H9 (cell line): Measurements from ENCODE around the gene UTP25. TPM values are rescaled to one million over a fixed set of nuclear protein-coding genes. Genes with fewer than 3 reads are reported as not detected.

ENCODE experiments used
- DNase-seq: peaks from one replicate; pipeline ENCODE4 v3.0.0-alpha.2; 2017
- H2AFZ ChIP-seq: one replicate; pipeline ENCODE4 v1.6.1; 2013; ENCODE audit warnings: mild to moderate bottlenecking, low read length, control low read depth, moderate library complexity
- H2AK5ac ChIP-seq: 2 replicates; pipeline ENCODE4 v1.6.1; 2013; ENCODE audit warnings: low read length, control low read depth, mixed read lengths; ENCODE audit not compliant: insufficient read length
- H2BK120ac ChIP-seq: one replicate; pipeline ENCODE4 v1.6.1; 2013; ENCODE audit warnings: low read depth, mild to moderate bottlenecking, low read length, control low read depth, inconsistent platforms; ENCODE audit not compliant: poor library complexity, severe bottlenecking
- H2BK12ac ChIP-seq: 2 replicates; pipeline ENCODE4 v1.6.1; 2013; ENCODE audit warnings: low read length, control low read depth, mixed read lengths, low read depth; ENCODE audit not compliant: insufficient read length
- H2BK15ac ChIP-seq: 2 replicates; pipeline ENCODE4 v1.6.1; 2013; ENCODE audit warnings: low read depth, low read length, control low read depth
- H2BK20ac ChIP-seq: one replicate; pipeline ENCODE4 v1.6.1; 2013; ENCODE audit warnings: low read depth, mild to moderate bottlenecking, low read length, control low read depth, inconsistent platforms; ENCODE audit not compliant: poor library complexity, severe bottlenecking
- H2BK5ac ChIP-seq: 2 replicates; pipeline ENCODE4 v1.6.1; 2013; ENCODE audit warnings: low read length, control low read depth, mixed read lengths; ENCODE audit not compliant: insufficient read length
- H3K14ac ChIP-seq: 2 replicates; pipeline ENCODE4 v1.6.1; 2013; ENCODE audit warnings: low read length, control low read depth; ENCODE audit not compliant: insufficient read depth
- H3K18ac ChIP-seq: 2 replicates; pipeline ENCODE4 v1.6.1; 2013; ENCODE audit warnings: low read depth, mild to moderate bottlenecking, mixed read lengths, low read length, control low read depth; ENCODE audit not compliant: insufficient read length
- H3K23ac ChIP-seq: 2 replicates; pipeline ENCODE4 v1.6.1; 2013; ENCODE audit warnings: low read length, control low read depth, mixed read lengths, low read depth; ENCODE audit not compliant: insufficient read length
- H3K23me2 ChIP-seq: 2 replicates; pipeline ENCODE4 v1.6.1; 2013; ENCODE audit warnings: low read depth, mild to moderate bottlenecking, mixed read lengths, low read length, control low read depth; ENCODE audit not compliant: insufficient read length, poor library complexity, severe bottlenecking
- H3K27ac ChIP-seq: 2 replicates; pipeline ENCODE4 v1.5.1; 2013; ENCODE audit warnings: low read length, control low read depth, mixed read lengths, low read depth; ENCODE audit not compliant: insufficient read length
- H3K27me3 ChIP-seq: 2 replicates; pipeline ENCODE4 v1.6.1; 2013; ENCODE audit warnings: low read length, control low read depth, inconsistent platforms; ENCODE audit not compliant: insufficient read depth
- H3K4ac ChIP-seq: 2 replicates; pipeline ENCODE4 v1.6.1; 2013; ENCODE audit warnings: low read depth, mild to moderate bottlenecking, control low read depth, inconsistent platforms, low read length, moderate library complexity
- H3K4me1 ChIP-seq: 2 replicates; pipeline ENCODE4 v1.6.1; 2013; ENCODE audit warnings: low read length, control low read depth, inconsistent platforms; ENCODE audit not compliant: insufficient read depth
- H3K4me2 ChIP-seq: 2 replicates; pipeline ENCODE4 v1.6.1; 2013; ENCODE audit warnings: low read length, control low read depth, mixed read lengths; ENCODE audit not compliant: insufficient read length, insufficient read depth
- H3K56ac ChIP-seq: 2 replicates; pipeline ENCODE4 v1.6.1; 2013; ENCODE audit warnings: low read depth, mild to moderate bottlenecking, mixed read lengths, low read length, control low read depth; ENCODE audit not compliant: insufficient read length
- H3K79me1 ChIP-seq: 2 replicates; pipeline ENCODE4 v1.6.1; 2013; ENCODE audit warnings: low read depth, mild to moderate bottlenecking, moderate library complexity, low read length, control low read depth, inconsistent platforms; ENCODE audit not compliant: insufficient read depth, poor library complexity, severe bottlenecking
- H3K79me2 ChIP-seq: 2 replicates; pipeline ENCODE4 v1.6.1; 2013; ENCODE audit warnings: low read length, control low read depth, inconsistent platforms; ENCODE audit not compliant: insufficient read depth
- H3K9ac ChIP-seq: 2 replicates; pipeline ENCODE4 v1.6.1; 2013; ENCODE audit warnings: low read length, control low read depth, mixed read lengths; ENCODE audit not compliant: insufficient read length; ENCODE audit errors: extremely low read depth
- H3K9me3 ChIP-seq: one replicate; pipeline ENCODE4 v1.6.1; 2013; ENCODE audit warnings: low read depth, low read length, inconsistent platforms; ENCODE audit not compliant: control insufficient read depth
- H3T11ph ChIP-seq: one replicate; pipeline ENCODE4 v1.6.1; 2013; ENCODE audit warnings: mild to moderate bottlenecking, low read length, control low read depth, inconsistent platforms
- H4K20me1 ChIP-seq: one replicate; pipeline ENCODE4 v1.6.1; 2013; ENCODE audit not compliant: control insufficient read depth, insufficient read length, insufficient read depth
- H4K5ac ChIP-seq: 2 replicates; pipeline ENCODE4 v1.6.1; 2013; ENCODE audit warnings: low read depth, mild to moderate bottlenecking, mixed read lengths, low read length, control low read depth; ENCODE audit not compliant: insufficient read length
- H4K8ac ChIP-seq: replicated peaks from 2 replicates; pipeline ENCODE4 v1.6.1; 2013; ENCODE audit warnings: low read length, control low read depth, mixed read lengths, low read depth; ENCODE audit not compliant: insufficient read length
- H4K91ac ChIP-seq: 2 replicates; pipeline ENCODE4 v1.6.1; 2013; ENCODE audit warnings: low read depth, mild to moderate bottlenecking, moderate library complexity, mixed read lengths, low read length, control low read depth; ENCODE audit not compliant: insufficient read length
- H3K27ac Mint-ChIP-seq, 3 experiments: 2 replicates in 2 of 3; 3 replicates in 1 of 3; pipeline ENCODE4 v1.8.0; 2020 to 2021; ENCODE audit warnings: mixed read lengths in 3 of 3, mild to moderate bottlenecking in 1 of 3, moderate library complexity in 1 of 3
- H3K27me3 Mint-ChIP-seq: 2 replicates; pipeline ENCODE4 v1.8.0; 2021; ENCODE audit warnings: low read depth, mild to moderate bottlenecking, moderate library complexity, mixed read lengths
- H3K36me3 Mint-ChIP-seq, 3 experiments: 2 replicates in 2 of 3; 3 replicates in 1 of 3; pipeline ENCODE4 v1.8.0; 2020 to 2021; ENCODE audit warnings: low read depth in 3 of 3, mixed read lengths in 3 of 3; ENCODE audit not compliant: insufficient read depth in 1 of 3
- H3K4me1 Mint-ChIP-seq, 2 experiments: 2 replicates each; pipeline ENCODE4 v1.8.0; 2020; ENCODE audit warnings: mixed read lengths in 2 of 2
- H3K4me3 Mint-ChIP-seq, 2 experiments: 2 replicates in 1 of 2; 3 replicates in 1 of 2; pipeline ENCODE4 v1.8.0; 2020 to 2021; ENCODE audit warnings: mild to moderate bottlenecking in 2 of 2, mixed read lengths in 2 of 2, moderate library complexity in 1 of 2
- H3K9me3 Mint-ChIP-seq, 2 experiments: 2 replicates in 1 of 2; 3 replicates in 1 of 2; pipeline ENCODE4 v1.8.0; 2020; ENCODE audit warnings: mild to moderate bottlenecking in 2 of 2, mixed read lengths in 2 of 2, moderate library complexity in 1 of 2
- CTCF ChIP-seq: fragments of 200-600 bp; sonication (generic); conservative IDR thresholded peaks from 3 replicates; pipeline ENCODE4 v1.8.0; 2021; ENCODE audit warnings: antibody characterized with exemption, mild to moderate bottlenecking
- WGBS: extraction: QIAGEN DNeasy Blood & Tissue Kit; methylation state at CpG from one replicate; pipeline ENCODE4 v1.1.7; 2013; ENCODE audit warnings: missing lambda C conversion rate, low lambda C conversion rate, mixed read lengths; ENCODE audit not compliant: insufficient read length; ENCODE audit errors: extremely low coverage; 5-methylcytosine and 5-hydroxymethylcytosine counted together
- total RNA-seq: library from RNA; stranded (reverse); gene quantifications from 2 replicates; pipeline ENCODE4 v1.2.1, GENCODE V29; 2021

UTP25 gene
- total RNA-seq, 1 experiment from 2014 or later: 12.9 TPM

DNA sequence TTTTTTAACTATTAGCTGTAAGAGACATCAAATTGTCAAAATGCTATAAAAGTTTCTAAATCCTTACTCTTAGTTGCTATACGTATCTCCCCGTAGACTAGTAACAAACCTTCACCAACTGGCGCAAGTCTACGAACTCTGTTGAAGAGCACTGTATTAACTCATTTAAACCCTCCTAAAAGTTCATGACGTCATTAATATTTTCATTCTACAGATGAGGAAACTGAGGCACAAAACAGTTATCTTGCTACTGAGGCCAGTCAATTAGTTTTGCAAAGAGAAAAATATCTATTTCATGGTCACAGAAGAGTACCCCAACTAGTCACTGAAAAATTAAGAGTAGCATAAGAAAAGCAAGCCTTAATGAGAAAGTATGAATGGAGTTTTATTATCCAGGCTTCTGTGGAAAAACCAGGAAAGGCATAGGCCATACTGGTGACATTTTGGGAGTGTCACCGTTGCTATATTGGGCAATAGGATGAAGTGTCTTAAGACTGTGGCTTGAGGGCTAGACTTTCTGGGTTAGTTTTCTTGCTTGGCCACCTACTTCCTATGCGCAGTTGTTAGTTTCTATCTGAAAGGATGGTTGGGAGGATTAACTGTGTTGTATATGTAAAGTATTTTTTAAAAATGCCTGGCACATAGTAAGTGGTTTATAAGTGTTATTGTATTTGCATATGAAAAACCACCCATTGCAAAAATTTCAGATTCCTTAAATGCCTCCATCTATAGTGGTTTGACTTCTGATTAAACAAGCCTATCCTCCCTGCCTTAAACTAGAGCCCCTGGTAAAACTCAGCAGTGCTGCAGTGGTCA is 57.8 kb downstream of the UTP25 start:
- H4K5ac ChIP-seq: no peak overlapping the region
- H3K4me1 ChIP-seq: no peaks in the 10 kb centered on the region
- no peaks in the 10 kb centered on the region for H3K36me3 Mint-ChIP-seq
- no peaks in the 10 kb centered on the region for H3K79me2 ChIP-seq
- no peak overlapping the region for H2BK120ac ChIP-seq
- no peak overlapping the region for H2BK15ac ChIP-seq
- peaks cover 14 to 21% of the 10 kb centered on the region in 2 experiments for H3K4me1 Mint-ChIP-seq
- no peak overlapping the region for H4K8ac ChIP-seq
- no peak for TF ChIP-seq CTCF
- H3K27ac Mint-ChIP-seq: no peak overlapping the region
- H3K4me2 ChIP-seq: no peak overlapping the region
- no peak overlapping the region for H3K4me3 Mint-ChIP-seq
- H2AFZ ChIP-seq: no peak overlapping the region
- no peak overlapping the region for H3K56ac ChIP-seq
- H3K14ac ChIP-seq: no peak overlapping the region
- DNase-seq: no peak
- H3K23me2 ChIP-seq: no peaks in the 10 kb centered on the region
- no peak overlapping the region for H3T11ph ChIP-seq
- H2BK20ac ChIP-seq: no peak overlapping the region
- H2BK5ac ChIP-seq: no peak overlapping the region
- no peaks in the 10 kb centered on the region for H3K9me3 Mint-ChIP-seq
- H3K9me3 ChIP-seq: no peaks in the 10 kb centered on the region
- no peak overlapping the region for H2AK5ac ChIP-seq
- no peaks in the 10 kb centered on the region for H3K27me3 ChIP-seq
- H4K20me1 ChIP-seq: no peaks in the 10 kb centered on the region
- H3K4ac ChIP-seq: no peak overlapping the region
- peaks cover 3% of the 10 kb centered on the region; the same call in 1 of the 2 replicates for H3K27me3 Mint-ChIP-seq
- H3K9ac ChIP-seq: no peak overlapping the region
- H3K23ac ChIP-seq: no peak overlapping the region
- no peak overlapping the region for H4K91ac ChIP-seq
- no peak overlapping the region for H2BK12ac ChIP-seq
- no peak overlapping the region for H3K18ac ChIP-seq
- no peak overlapping the region for H3K27ac ChIP-seq
- WGBS: no CpG with 5 or more reads among the region's 7 CpGs
- no peaks in the 10 kb centered on the region for H3K79me1 ChIP-seq
